NB4 (cell line): Measurements from ENCODE around the gene USP17L5.
"Not testable (repeated sequence)": the region's sequence is repeated elsewhere in the genome, so short reads cannot be mapped to it uniquely, and the experiment has no call there.

Experiments used
- POLR2A ChIP-seq: IDR thresholded peaks from 2 replicates; pipeline ENCODE4 v1.6.1; 2011; ENCODE audit warnings: mild to moderate bottlenecking; ENCODE audit not compliant: insufficient read length; ENCODE audit errors: extremely low read depth
- TF ChIP-seq, protein P1 (sequence below): IDR thresholded peaks from one replicate; pipeline ENCODE4 v1.5.1; 2012; ENCODE audit warnings: low read depth, low read length
- TF ChIP-seq, protein P2 (sequence below): IDR thresholded peaks from 2 replicates; pipeline ENCODE4 v1.6.1; 2011; ENCODE audit warnings: low read depth, low read length

DNA sequence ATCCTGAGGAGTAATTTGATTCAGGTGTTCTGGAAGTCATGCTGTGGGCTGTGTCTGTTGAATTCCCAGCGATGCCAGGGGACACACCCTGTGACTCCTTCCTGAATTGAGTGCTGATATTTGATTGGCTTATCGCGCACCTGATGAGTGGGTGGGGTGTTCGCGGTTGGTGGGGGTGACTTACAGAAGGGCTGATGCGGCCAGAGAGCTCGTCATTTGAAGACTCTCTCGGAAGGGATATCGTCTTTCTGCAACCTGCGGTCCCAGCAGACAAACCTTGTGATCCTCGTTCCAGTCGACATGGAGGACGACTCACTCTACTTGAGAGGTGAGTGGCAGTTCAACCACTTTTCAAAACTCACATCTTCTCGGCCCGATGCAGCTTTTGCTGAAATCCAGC is 4.8 kb upstream of the USP17L5 start, which contains the start of gene USP17L26:
- TF ChIP-seq, protein P1, sequence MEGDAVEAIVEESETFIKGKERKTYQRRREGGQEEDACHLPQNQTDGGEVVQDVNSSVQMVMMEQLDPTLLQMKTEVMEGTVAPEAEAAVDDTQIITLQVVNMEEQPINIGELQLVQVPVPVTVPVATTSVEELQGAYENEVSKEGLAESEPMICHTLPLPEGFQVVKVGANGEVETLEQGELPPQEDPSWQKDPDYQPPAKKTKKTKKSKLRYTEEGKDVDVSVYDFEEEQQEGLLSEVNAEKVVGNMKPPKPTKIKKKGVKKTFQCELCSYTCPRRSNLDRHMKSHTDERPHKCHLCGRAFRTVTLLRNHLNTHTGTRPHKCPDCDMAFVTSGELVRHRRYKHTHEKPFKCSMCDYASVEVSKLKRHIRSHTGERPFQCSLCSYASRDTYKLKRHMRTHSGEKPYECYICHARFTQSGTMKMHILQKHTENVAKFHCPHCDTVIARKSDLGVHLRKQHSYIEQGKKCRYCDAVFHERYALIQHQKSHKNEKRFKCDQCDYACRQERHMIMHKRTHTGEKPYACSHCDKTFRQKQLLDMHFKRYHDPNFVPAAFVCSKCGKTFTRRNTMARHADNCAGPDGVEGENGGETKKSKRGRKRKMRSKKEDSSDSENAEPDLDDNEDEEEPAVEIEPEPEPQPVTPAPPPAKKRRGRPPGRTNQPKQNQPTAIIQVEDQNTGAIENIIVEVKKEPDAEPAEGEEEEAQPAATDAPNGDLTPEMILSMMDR: not testable (repeated sequence)
- TF ChIP-seq POLR2A: not testable (repeated sequence)
- TF ChIP-seq, protein P2, sequence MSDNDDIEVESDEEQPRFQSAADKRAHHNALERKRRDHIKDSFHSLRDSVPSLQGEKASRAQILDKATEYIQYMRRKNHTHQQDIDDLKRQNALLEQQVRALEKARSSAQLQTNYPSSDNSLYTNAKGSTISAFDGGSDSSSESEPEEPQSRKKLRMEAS: not testable (repeated sequence)
